ENCODE data around the gene ADAMTS13.

Gene ADAMTS13

DNA sequence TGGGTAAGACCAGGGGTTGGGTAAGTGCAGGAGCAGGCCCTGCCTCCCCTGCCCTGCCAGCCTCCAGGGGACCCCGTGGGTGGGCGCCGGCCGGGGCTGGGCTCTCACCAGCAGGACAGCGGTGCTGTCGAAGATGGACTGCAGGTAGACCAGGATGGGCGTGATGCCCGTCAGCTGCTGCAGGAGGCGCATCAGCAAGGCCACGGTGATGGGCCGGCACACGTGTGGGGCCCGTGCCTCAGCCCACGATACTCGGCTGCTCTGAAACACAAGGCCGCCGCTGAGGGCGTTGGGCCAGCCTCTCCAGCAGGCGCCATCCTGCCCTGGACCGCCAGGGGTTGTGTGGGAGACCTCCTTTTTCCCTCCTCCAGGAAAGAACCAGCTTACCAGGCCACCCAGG, 52.7 kb downstream of the ADAMTS13 start:
- no peak for DNase-seq

DNA sequence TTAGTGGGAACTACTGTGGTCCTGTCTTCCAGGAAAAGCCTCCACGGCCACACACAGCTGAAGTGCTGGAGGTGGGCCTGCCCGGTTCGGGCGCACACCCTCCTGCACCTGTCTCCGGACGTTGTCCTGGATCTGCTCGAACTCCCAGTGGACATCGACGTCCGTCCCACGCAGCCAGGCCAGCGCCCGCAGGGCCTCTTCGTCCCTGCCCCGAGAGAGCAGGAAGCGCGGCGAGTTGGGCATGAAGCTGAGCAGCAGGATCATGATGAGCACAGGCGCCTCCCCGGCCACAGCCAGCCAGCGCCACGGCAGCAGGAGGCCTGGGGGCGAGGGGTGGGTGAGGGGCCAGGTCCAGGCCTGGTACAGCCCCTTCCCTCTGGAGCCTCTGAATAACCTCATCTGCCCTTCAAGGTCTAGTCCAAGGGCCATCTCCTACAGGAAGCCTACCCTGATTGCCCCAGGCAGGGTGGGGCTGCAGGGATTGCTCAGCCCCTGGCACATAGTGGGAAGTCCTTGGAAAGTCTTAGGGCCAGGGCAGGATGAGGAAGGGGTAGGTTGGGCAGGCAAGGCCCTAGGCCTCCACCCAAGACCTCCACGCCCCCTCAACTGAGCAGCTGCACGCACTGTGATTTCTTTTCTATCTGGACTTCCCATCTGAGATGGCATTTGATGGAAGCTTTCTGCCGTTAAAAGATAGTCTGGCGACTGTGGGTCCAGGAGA, 53.3 kb downstream of the ADAMTS13 start:
- DNase-seq: no peak

DNA sequence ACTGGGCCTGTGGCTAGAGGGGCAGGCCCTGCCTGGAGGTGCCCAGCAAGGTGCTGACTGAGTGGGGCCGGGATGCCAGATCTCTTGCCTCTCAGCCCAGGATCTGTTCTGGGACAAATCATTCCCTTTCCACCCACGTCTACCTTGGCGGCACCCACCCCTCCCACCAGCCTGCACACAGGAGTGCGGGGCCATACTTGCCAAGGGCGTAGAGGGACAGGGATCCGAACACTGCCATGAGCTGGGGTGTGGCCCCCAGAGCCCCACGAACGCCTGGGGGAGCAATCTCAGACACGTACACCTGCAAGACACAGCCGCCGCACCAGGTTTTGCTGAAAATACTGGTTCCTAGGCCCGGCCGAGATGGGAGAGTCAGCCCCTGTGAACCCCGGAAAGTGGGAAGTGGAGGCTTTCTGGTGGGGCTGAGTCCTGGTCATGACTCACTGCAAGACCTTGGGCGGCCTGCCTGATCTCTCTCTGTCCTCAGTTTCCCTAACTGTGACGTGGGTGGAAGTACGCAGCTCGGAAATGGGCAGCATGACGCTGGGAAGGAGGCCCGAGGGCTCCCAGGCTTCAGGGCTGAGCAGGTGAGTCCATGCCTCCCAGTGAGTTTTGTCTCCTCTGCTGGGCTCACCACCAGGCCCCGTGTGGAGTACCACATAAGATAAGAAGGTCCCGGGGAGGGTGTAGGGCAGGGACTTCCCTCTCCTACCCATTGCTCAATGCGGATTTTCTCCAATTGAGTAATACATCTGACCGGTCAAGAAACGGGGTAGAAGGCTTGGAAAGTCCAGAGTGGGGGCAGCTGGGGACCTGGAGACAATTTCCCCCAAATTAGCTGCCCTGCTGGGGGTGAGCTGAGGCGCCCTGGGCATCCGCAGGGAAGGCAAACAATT, 54.1 kb downstream of the ADAMTS13 start:
- DNase-seq: no peak

DNA sequence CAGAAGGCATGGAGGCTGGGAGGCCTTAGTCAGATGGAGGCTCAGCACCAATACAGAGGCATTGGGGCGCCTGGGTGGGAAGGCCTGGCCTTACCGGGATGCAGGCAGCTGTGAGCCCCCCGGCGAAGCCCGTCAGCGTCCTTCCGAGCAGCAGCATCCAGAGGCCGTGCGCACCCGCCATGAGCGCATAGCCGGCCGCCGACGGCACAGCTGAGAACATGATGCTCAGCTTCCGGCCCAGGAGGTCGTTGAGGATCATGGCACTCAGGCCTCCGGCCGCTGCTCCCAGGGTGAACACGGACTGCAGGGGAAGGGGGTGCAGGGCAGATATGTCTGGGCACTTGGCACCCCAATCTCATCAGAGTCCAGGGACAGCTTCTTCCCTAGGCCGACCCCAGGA, 54.8 kb downstream of the ADAMTS13 start:
- no peak for DNase-seq

DNA sequence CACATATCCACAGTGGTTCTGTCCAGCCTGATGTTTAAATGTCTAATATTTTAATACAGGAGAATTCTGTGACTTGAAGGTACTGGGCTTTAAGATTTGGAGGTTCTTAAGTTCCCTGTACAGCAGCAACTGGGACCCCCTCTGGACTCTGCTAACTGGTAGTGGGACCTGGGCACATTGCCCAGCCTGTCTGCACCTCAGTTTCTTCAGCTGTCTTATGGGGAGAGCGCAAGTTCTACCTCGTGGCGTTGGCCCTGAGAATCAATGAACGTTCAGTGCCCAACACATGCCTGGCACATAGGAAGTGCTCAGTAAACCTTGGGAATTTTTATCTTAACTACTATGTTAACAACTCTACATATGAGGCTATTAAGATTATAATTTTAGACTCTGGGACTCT, 55.3 kb downstream of the ADAMTS13 start:
- DNase-seq: no peak

DNA sequence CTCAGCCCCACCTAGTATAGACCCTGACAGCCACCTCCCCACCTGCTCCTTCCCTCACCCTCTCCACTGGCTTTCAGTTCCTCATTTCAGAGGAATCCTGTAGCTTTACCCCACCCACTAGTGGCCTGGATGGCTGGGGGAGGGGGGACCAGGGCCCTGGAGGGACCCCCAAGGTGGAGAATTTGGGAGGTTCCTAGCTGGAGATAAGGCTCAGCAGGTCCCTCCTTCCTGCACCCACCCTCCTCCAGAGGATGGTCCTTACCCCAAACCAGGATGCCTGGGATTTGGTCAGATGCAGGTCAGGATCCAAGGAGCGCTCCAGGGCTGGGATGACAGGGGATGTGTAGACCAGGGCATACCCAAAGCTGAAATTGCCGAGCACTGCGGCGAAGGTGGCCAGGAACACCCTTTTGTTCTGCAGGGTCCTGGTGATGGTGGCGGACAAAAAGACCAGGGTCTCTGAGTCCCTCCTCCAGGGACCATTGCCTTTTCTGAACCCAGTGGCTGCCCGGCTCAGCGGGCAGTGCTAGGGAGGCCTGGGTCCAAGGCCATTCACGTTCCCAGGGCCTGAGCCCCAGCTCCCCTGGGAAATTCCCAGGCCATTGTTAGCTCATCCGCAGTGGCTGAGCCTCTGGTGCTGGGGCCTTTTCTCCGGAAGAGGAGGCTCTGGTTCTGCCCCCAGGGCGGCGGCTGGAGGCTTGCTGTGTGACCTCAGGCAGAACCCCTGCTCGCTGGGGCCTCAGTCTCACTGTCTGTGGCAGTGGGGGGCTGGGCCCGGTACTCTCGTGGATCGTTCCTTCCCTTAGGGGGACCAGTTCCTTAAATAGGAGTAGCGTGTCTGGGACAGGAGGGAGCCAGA, 56.1 kb downstream of the ADAMTS13 start:
- DNase-seq: peak; percentile 53

DNA sequence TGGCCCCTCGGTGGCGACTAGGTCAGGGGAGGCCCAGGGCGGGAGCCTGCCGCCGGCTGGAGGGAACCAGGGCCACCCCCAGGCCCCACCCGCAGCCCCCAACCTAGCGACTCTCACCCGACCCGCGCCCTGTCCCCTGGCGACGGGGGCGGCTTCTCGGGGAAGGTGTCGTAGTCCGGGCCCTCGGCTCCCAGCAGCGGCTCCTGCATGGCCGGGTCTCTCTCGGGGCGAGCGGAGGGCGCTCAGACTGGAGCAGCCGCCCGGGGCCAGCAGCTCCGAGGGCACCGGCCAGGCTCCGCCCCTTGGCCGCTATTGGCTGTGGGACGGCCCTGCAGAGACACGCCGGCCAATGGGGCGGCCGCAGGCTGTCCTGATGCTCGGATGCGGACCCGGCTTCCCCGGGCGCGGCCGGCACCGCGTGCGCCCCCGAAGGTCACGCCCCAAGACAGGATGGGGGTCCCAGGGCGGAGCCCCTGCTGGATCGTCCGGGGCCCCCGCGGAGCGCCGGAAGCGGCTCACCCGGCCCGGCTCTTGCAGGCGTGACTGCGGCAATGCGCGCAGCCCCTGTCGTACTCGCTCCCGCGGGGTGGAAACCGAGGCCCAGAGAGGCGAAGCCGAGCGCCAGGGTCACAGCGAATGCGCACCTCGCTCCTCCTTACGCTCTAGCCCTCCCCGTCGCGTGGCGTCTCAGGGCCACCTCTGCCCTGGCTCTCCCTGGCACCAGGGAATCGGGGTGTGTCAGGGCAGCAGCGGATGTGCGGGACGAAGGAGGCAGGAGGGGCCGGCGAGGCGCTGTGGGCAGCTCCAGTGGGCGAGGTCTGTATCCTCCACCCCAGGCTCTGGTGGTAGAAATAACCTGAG, 56.9 kb downstream of the ADAMTS13 start, which contains the start of gene SLC2A6:
TSS of gene SLC2A6 (minus strand) at position 249 of the 861 bp plus-strand sequence. CDS start at position 209, 40 bp downstream.
- DNase-seq: peak; percentile 93

DNA sequence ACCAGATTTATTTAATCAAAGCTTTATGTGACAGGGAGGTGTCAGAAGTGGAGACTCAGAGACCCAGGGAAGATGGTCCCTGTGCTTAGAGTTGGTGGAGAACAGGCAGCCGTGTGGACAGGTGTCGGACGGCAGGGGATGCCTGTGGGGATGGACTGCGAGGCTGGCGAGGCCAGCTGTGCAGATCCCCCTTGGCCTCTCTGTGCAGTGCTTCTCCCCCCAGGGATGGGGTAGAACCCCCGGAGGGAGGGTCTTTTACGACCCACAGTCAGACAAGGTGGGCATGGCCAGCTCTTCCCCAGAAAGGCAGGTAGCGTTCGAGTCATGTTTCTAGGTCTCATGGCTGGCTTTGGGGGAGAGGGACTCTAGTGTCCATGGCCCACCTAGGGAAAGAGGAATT, 61.4 kb downstream of the ADAMTS13 start:
- DNase-seq: no peak

DNA sequence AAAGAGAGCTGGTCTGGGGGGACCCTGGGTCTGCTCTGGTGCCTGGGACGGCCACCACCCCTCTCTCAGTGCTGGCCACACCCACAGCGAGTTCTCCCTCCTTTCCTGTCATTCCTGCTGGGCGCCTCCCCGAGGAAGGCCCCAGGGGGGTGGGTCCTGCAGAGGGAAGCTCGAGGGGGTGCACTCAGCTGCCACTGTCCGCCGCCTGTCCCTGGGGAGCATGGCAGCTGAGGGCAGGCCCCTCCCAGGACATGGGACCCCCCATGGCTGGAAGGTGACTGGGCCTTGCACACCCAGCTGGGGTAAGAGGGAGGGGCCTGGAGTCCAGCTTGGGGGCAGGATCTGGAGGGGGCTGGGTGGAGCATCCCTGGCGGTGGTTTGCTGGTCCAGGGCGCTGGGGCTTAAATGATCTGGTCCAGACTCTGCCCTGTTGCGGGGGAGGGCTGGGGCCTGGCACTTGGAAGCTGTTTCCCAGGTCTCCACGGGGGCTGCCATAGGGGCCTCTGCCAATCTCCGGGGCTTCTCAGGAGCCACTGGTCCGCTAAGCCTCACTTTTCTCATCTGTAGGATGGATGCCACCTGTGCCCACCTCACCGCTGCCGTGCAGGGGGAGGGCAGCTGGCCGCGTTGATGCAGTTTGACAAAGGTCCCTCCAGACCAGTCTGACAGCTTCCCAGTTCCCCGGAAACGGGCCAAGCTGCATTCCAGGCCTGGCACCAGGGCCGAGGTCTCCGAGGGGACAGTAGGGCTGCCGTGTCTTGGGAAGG, 62.7 kb downstream of the ADAMTS13 start:
- DNase-seq: no peak

DNA sequence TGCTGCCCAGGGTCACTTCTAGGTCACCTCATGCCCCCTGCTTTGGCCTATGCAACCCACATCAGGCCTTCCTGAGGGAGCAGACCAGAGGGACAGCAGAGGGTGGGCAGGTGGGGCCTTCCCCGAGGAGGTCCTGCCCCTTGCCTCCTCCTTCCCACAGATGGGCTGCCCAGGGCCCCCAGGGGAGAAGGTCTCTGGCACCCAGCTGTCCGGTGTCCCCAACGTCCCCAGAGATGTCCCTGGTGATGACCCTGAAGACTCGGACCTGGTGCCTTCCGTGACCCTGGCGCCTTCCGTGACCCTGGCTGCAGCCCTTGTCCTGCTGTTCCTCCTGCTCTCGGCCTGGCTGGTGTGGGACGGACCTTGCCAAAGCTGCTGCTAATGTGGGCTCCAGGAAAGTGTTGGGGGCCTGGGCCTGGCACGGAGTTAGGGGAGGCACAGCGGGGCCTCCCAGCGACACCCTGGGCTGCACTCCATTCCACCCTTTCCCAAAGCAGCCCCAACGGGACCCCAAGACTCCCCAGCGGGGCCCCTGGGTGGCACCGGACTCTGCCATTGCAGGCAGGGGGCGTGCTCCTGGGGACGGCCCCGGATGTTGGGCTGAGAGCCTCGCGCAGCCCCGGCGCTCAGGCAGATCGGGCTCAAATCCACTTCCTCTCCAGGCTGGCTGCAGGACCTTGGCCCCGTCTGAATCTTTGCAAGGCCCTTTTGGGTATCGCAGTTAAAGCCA, 63.5 kb downstream of the ADAMTS13 start:
- DNase-seq: no peak

DNA sequence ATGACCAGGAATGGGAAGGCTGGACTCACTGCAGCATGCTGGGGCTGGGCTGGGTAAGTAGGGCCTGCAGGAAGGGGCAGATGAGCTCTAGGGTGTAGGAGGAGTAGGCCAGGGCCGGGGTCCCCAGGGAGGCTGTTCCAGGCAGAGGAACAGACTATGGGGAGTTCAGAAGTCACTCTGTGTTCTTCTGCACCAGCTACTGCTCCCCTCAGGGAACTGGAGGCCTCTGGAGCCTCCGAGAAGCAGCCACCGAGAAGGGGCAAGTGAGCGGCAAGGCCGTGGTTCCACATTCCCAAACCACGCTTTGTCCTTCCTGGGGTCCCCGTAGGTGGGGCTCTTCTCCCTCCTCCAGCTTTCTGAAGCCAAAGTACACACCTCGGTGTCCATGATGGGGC, 65.2 kb downstream of the ADAMTS13 start:
- no peak for DNase-seq

DNA sequence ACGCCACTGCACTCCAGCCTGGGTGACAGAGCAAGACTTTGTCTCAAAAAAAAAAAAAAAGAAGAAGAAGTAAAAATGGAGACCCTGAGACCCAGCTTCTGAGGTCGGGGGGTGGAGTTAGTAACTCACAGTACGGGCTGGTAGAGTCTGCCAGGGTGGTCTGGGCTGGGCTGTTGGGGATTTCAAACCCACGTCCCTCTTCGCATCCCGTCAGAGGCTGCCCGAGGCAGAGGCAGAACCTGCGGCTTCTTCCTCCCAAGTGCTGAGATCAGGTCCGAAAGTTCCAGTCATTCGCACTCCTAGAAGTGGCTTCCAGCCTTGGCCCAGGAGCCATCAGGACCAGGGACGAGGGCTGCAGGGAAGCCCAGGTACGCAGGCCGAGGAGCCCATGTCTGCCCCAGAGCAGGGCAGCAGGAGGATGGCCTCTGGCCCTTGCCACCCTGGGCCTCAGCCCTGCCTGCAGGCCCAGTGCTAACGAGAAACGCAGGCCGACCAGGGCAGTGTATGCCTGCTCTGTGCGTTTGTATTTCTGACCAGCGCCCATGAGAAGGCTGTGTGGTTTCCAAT, 66.6 kb downstream of the ADAMTS13 start:
- DNase-seq: no peak

DNA sequence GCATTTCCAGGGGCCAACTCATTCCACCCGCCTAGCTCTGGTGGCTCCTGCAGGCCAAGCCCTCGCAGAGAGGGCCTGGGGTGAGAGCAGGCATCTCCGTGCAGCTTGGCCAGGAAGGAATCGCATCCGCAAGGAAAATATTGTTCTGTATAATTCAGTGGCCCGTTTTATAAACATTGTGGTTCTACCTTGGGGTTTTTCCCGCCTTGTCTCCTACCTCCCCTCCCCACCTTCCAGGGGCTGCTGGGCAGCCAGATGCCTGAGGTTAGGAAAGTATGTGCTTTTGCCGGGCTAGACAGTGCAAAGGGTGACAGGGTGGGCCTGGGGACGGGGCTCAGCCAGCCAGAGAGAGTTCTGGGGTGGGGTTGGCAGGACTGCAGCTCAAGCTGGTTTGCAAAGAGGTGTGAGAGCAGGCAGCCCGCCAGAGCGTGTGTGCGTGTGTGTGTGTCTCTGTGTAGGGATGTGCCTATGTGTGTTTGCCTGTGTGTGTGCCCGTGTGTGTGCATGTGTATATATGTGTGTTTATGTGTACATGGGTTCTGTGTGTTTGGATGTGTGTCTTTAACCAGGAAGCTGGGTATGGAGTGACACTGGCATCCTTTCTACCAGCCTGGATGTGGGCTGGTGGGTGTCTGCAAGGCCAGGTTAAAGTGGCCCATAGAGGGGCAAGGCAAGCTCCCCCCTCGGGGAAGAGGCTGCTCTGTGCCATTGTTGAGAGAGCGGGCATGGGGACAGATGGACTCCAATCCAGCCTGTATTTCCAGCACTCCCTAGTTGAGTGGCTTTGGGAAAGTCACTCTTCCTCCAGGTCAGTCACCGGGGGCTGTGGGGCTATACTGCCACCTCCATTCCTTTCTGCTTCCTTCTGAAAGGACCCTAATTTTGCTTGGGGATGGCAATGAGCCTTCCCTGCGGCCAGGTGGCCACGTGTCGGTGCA, 67.4 kb downstream of the ADAMTS13 start:
- no peak for DNase-seq

DNA sequence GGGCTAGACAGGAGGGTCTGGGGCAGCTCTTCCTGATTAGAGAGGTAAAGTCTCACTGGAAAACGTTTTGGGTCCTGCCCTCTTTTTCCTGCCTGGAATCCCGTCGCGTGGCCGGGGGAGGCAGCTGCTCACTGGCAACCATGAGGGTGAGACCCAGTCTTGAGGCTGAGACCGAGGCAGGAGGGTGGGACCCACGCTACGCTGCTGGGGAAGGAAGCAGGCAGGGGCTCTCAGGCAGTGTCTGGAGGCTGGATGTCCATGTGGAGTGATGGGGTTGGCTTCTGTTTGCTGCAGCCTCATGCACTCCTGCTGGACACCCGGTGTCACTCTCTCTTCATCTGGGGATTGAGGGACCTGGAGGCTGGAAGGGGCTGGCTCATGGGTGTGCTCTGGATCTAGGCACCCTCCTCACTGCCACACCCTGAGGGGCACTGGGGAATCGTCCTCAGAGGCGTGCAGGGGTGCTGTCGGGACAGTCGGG, 68.1 kb downstream of the ADAMTS13 start:
- no peak for DNase-seq

DNA sequence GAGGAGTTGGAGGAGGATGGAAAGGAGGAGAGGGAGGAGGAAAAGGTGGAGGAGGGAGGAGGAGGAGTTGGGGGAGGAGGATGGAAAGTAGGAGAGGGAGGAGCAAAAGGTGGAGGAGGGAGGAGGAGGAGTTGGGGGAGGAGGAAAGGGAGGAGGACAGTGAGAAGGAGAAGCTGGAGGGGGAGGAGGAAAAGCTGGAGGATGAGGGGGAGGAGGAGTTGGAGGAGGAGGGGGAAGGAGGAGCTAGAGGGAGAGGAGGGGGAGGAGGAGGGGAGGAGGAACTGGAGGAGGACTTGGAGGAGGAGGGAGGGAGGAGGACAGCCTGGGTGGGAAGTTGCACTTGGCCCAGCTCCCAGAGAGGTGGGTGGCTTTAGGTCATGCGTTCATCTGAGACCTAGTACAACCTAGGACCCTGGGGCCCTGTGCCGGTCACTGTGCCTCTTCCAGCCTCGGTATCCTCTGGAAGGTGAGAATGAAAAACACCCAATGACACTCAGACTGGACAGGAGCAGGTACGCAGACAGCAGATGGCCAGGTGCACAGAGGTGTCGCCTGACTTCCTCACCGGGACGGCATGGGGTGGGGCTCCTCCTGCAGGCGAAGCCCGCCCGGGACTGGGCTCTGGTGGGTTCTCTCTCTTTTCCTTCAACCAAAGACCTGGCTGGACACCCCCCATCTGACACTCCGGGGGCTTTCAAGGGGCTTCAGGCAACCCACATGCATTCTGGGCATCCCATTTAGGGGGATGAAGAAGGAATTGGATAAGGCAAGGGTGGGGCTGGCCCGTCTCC, 68.9 kb downstream of the ADAMTS13 start:
- no peak for DNase-seq

DNA sequence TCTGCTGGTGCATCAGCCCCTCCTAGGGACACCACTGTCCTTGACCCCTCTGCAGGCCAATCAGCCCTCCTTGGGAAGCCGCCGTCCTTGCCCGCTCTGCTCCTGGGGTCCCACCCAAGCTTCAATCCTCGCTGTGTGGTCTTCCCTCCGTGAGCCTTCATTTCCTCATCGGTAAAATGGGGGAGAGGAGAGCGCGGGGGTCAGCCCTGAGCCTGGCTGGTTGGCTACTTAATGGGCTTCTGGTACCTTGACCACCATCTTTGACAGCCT, 69.4 kb downstream of the ADAMTS13 start:
- no peak for DNase-seq

DNA sequence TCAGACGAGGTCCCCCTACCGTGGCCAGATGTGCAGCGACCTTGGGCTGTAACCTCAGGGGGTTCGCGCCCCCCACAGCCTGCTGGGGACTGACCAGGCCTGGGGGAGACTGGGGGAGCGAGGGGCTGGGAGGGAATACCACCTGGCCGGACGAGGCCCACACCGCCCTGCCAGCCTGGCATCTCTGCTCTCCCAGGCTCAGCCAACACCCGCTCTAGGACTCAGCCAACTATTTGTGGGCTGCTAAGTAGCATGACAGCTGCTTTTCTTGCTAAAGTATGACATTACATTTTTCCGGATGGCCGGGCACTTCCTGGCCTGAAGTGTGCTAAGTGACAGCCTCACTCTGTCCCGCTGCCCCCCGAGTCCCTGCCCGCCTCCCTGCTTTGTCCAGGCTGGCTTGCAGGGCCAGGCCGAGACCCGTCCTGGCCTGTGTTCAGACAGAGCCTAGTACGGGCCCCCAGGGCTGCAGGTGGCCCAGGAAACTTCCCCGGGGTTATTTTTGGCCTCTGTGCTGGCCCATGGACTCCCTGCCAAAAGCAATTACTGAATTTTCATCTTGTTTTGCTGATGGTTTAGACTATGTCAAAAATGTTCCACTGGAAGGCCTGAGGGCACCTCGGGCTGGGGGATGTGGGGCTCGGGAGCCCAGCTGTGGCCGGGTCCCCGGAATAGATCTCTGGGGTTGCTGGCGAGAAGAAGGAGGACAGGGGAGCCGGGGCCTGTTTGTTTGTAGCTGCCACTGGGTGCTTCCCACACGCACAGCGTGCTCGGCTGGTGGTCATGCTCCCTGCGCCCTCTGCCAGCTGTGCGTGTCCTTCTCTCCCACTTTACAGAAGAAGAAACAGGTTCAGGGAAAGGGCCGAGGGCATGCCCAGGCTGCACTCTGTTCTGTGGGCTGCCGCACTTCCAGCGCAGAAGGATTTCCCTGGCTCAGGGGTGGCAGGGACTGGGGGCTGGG, 70.2 kb downstream of the ADAMTS13 start:
- DNase-seq: peak; percentile 75

Data from retina (tissue), 1 donor.